GM18526 (cell line): Measurements from ENCODE around the gene KRTAP1-5.
"Not testable (repeated sequence)": the region's sequence is repeated elsewhere in the genome, so short reads cannot be mapped to it uniquely, and the experiment has no call there.

Experiments
- POLR2A ChIP-seq: IDR thresholded peaks from 3 replicates; pipeline ENCODE4 v1.6.1; 2011; ENCODE audit not compliant: insufficient read length; ENCODE audit errors: extremely low read depth

Gene KRTAP1-5

GRCh38 chr17:41026715-41027471, at the start of gene KRTAP1-5:
KRTAP1-5 (minus strand) TSS chr17:41027208; CDS start chr17:41027155, 53 bp downstream.
- TF ChIP-seq POLR2A = no peak

DNA sequence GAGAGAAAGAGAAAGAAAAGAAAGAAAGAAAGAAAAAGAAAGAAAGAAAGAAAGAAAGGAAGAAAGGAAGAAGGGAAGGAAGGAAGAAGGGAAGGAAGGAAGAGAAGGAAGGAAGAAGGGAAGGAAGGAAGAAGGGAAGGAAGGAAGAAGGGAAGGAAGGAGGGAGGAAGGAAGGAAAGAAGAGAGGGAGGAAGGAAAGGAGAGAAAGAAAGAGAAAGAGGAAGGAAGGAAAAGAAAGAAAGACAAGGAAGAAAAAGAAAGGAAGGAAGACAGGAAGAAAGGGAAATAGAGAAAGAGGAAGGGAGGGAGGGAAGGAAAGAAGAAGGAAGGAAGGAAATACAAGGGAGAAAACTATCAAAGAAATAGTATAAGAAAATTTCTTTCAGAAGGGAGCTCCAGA, 49.8 kb upstream of the KRTAP1-5 start:
- no peak for TF ChIP-seq POLR2A

DNA sequence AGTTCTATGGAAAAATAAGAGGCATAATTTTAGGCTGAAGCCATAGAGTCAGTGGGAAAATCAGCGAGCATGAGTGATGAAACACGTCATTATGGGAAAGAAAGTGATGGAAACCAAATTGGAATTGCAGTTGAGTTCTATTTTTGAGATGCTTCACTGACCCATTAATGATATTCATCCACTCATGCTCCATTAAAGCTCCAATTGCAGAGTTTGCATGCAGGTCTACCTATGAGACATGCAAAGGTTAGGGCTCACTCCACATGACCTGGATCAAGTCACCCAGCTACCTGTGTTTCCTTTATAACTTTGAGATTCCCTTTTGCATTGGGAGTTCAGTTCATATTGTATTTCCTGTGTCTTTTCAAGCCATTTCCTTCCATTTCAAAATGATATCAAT, 46.7 kb upstream of the KRTAP1-5 start:
- TF ChIP-seq POLR2A = no peak

- no peak for TF ChIP-seq POLR2A
Measured at GRCh38 chr17:41071606-41072360, 44.8 kb upstream of the KRTAP1-5 start.

DNA sequence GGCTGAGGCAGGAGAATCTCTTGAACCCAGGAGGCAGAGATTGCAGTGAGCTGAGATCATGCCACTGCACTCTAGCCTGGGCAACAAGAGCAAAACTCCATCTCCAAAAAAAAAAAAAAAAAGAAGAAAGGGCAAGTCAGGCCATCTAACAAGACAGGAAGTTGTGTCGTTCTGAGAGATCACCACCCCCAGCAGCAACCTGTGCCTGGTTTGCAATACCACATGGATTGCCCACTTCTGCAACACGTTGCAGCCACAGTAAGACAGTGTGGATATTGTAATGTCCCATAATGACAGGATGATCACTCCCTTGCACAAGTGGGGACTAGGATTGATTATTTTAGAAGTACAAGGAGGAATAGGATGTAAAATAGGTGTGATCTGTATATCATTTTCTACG, 42.0 kb upstream of the KRTAP1-5 start:
- TF ChIP-seq POLR2A = no peak

DNA sequence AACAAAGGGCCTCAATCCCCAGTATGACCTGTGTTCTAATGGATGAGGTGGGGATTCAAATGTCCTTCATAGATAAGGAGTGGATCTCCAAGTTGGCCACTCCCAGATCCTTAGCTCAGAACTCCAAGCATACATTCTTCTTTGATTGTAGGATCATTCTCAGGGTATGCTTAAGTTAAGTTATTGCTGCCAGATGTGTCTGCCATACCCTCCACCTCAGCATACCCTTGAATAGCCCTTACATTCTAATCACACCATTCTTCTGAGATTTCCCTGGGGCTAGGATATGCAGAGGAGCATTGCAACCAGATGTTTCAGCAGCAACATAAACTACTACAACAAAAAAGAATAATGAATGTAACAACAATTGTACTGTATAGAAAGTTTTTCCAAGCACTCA, 40.3 kb upstream of the KRTAP1-5 start:
- TF ChIP-seq POLR2A = no peak

DNA sequence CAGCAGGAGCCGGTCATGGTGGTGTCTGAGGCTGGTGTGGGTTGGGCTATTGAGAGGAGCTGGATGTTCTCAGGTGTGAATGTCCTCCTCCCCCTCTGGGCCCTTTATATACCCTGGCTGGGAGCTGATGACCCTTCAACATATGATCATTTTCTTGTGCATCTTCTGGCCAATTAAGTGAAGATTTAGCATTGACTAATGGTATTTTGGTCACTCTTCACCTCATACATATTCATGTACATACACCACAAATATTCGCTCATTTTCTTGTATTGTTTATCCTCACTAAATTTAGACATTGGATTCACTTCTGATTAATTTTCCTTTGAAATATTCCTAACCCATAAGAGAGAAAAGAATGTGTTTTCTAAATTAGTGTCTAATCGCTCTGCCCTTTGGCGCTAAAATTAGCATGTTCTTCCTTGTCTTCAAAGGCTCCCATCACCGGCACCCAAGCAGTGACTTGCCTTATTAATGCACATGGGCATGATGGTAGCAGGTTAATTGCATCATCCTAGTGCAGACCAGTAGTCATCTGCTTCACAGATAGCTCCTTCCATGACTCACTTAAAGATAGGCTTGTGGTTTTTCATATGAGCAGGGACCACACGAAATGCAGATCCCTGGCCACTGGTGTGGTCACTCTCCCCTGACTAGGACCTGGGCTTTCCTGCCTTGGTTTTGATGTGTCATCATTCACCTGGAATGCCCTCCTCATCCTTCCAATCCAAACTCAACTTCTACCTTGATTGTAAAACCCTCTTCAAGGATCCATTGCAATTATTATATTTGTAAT, 39.0 kb upstream of the KRTAP1-5 start, which contains the start of gene KRTAP2-4:
KRTAP2-4 (minus strand) TSS at position 51 of the 796 bp plus-strand sequence; CDS start at position 17, 34 bp downstream.
- TF ChIP-seq POLR2A = no peak

GRCh38 chr17:41064301-41064700, 37.3 kb upstream of the KRTAP1-5 start:
- TF ChIP-seq POLR2A = no peak

- TF ChIP-seq POLR2A = no peak
Measured at GRCh38 chr17:41063449-41063848, 36.4 kb upstream of the KRTAP1-5 start.

GRCh38 chr17:41061964-41062363, 35.0 kb upstream of the KRTAP1-5 start:
- TF ChIP-seq POLR2A = no peak

- TF ChIP-seq POLR2A = no peak
Measured at GRCh38 chr17:41060052-41060604, 33.1 kb upstream of the KRTAP1-5 start, which contains the start of gene KRTAP2-3. KRTAP2-3 (minus strand) TSS chr17:41060114; CDS start chr17:41060050, 64 bp downstream.

GRCh38 chr17:41058741-41059140, 31.7 kb upstream of the KRTAP1-5 start:
- no peak for TF ChIP-seq POLR2A

DNA sequence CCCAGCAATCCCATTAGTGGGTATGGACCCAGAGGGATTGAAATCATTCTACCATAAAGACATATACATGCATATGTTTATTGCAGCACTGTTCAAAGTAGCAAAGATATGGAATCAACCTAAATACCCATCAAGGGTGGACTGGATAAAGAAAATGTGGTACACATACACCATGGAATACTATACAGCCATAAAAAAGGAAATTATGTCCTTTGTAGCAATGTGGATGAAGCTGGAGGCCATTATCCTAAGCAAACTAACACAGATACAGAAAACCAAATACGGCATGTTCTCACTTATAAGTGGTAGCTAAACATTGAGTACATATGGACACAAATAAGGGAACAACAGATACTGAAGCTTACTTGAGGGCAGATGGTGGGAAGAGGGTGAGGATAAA, 30.5 kb upstream of the KRTAP1-5 start:
- TF ChIP-seq POLR2A = no peak

DNA sequence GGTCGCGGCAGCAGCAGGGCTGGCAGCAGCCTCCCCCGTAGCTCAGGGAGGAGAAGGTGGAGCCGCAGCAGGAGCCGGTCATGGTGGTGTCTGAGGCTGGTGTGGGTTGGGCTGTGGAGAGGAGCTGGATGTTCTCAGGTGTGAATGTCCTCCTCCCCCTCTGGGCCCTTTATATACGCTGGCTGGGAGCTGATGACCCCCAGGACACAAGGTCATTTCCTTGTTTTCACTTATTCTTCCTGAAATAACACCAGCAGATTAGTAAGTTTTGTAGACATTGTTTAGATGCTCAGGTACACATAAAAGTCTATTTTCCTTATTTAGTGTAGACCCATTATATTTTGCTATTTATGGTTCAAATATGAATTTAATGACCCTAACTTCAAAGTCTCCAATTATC, 28.1 kb upstream of the KRTAP1-5 start, which contains the start of gene KRTAP2-2:
KRTAP2-2 (minus strand) TSS at position 101 of the 400 bp plus-strand sequence; CDS start at position 82, 19 bp downstream.
- not testable (repeated sequence) for TF ChIP-seq POLR2A

DNA sequence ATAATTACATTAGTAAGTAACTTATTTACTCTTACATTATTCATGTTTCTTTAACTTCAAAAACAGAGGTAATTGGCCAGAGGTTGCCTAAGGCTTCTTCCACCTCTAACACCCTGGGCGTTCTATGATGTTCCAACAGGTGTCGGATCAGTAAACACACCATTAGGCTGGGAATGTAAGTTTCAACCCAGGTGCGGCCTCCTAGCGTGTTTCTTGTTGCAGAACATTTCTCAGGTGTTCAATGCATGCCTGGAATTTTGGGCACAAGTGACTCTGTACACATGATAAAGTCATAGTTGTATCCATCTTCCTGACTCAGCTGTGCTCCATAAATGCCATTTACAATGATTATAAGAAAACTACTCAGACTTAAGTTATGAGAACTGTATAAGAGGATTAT, 27.0 kb upstream of the KRTAP1-5 start:
- no peak for TF ChIP-seq POLR2A

DNA sequence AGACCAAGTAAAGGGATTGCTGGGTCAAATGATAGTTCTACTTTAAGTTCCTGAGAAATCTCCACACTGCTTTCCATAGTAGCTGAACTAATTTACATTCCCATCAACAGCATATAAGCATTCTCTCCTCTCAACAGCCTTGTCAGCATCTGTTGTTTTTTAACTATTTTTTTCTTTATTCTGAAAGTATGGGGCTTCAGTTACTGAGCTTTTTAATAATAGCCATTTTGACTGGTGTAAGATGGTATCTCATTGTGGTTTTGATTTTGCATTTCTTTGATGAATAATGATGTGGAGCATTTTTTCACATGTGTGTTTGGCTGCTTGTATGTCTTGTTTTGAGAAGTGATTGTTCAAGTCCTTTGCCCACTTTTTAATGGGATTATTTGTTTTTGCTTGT, 25.6 kb upstream of the KRTAP1-5 start:
- no peak for TF ChIP-seq POLR2A

GRCh38 chr17:41049110-41049509, 22.1 kb upstream of the KRTAP1-5 start:
- no peak for TF ChIP-seq POLR2A
